ENCODE results near the gene NCKAP5.

Gene NCKAP5

GRCh38 chr2:133012847-133013734 lies 555.2 kb downstream of the NCKAP5 start:
- no peak for TF ChIP-seq CTCF (IDR thresholded peaks at IDR 0.05; ENCODE audit: low read depth, low read length, missing control alignments)
- no peak for DNase-seq (ENCODE audit: low read depth)
- no peak overlapping the region for H3K4me3 ChIP-seq (ENCODE audit: low read depth, low read length)
- in situ Hi-C loops (cut with HindIII; ENCODE audit: low sequenced_read_pairs), result no loop called here

- DNase-seq (ENCODE audit: low read depth), result no peak
- in situ Hi-C loops (cut with HindIII; ENCODE audit: low sequenced_read_pairs), result no loop called here
- H3K4me3 ChIP-seq (ENCODE audit: low read depth, low read length), result no peak overlapping the region
- TF ChIP-seq CTCF (IDR thresholded peaks at IDR 0.05; ENCODE audit: low read depth, low read length, missing control alignments), result no peak
Observed at GRCh38 chr2:133004623-133005022, 563.6 kb downstream of the NCKAP5 start.

- in situ Hi-C loops (cut with HindIII; ENCODE audit: low sequenced_read_pairs), result no loop called here
- TF ChIP-seq CTCF (IDR thresholded peaks at IDR 0.05; ENCODE audit: low read depth, low read length, missing control alignments), result no peak
- H3K4me3 ChIP-seq (ENCODE audit: low read depth, low read length), result no peak overlapping the region
- DNase-seq (ENCODE audit: low read depth), result no peak
Observed at GRCh38 chr2:132999421-132999820, 568.8 kb downstream of the NCKAP5 start.

GRCh38 chr2:132998221-132998620 lies 570.0 kb downstream of the NCKAP5 start:
- in situ Hi-C loops (cut with HindIII; ENCODE audit: low sequenced_read_pairs), result no loop called here
- no peak for TF ChIP-seq CTCF (IDR thresholded peaks at IDR 0.05; ENCODE audit: low read depth, low read length, missing control alignments)
- no peak overlapping the region for H3K4me3 ChIP-seq (ENCODE audit: low read depth, low read length)
- DNase-seq (ENCODE audit: low read depth), result no peak

- no peak overlapping the region for H3K4me3 ChIP-seq (ENCODE audit: low read depth, low read length)
- no peak for TF ChIP-seq CTCF (IDR thresholded peaks at IDR 0.05; ENCODE audit: low read depth, low read length, missing control alignments)
- in situ Hi-C loops (cut with HindIII; ENCODE audit: low sequenced_read_pairs), result no loop called here
- no peak for DNase-seq (ENCODE audit: low read depth)
Observed at GRCh38 chr2:132991471-132992045, 576.7 kb downstream of the NCKAP5 start.

GRCh38 chr2:132984731-132985130 lies 583.5 kb downstream of the NCKAP5 start:
- in situ Hi-C loops (cut with HindIII; ENCODE audit: low sequenced_read_pairs), result no loop called here
- no peak overlapping the region for H3K4me3 ChIP-seq (ENCODE audit: low read depth, low read length)
- no peak for TF ChIP-seq CTCF (IDR thresholded peaks at IDR 0.05; ENCODE audit: low read depth, low read length, missing control alignments)

More at GRCh38 chr2:132984731-132985130, 583.5 kb downstream of the NCKAP5 start:
- DNase-seq (ENCODE audit: low read depth), result no peak
